Neural cell (in vitro differentiated cells): ENCODE results near the gene ATP2B2. TPM values are rescaled to one million over a fixed set of nuclear protein-coding genes. Genes with fewer than 3 reads are reported as not detected.

Source experiments
- H2AFZ ChIP-seq: fragments of 200-600, 300-800 bp; sonication (generic), shearing (Covaris generic); 2 replicates; pipeline ENCODE4 v1.6.0; 2014; ENCODE audit warnings: low read depth, mild to moderate bottlenecking, antibody characterized with exemption, low read length, moderate library complexity
- H3F3A ChIP-seq: fragments of 200-600 bp; shearing (Covaris generic); 2 replicates; pipeline ENCODE4 v1.6.1; 2016; ENCODE audit warnings: mild to moderate bottlenecking, moderate library complexity, mixed read lengths, antibody characterized with exemption, low read length; ENCODE audit not compliant: insufficient read depth, poor library complexity, severe bottlenecking
- H3K27ac ChIP-seq: fragments of 200-600, 300-800 bp; sonication (generic), shearing (Covaris generic); 2 replicates; pipeline ENCODE4 v1.5.1; 2014; ENCODE audit warnings: mild to moderate bottlenecking, low read length, moderate library complexity
- H3K27me3 ChIP-seq: fragments of 300-800, 200-600 bp; sonication (generic), shearing (Covaris generic); 2 replicates; pipeline ENCODE4 v1.6.0; 2014; ENCODE audit warnings: mild to moderate bottlenecking, low read depth, low read length, moderate library complexity; ENCODE audit not compliant: insufficient read depth
- H3K36me3 ChIP-seq: fragments of 300-800, 200-600 bp; sonication (generic), shearing (Covaris generic); 2 replicates; pipeline ENCODE4 v1.5.1; 2014; ENCODE audit warnings: mild to moderate bottlenecking, antibody characterized with exemption, low read length, moderate library complexity; ENCODE audit not compliant: insufficient read depth
- H3K4me2 ChIP-seq: fragments of 300-800, 200-600 bp; sonication (generic), shearing (Covaris generic); 2 replicates; pipeline ENCODE4 v1.6.0; 2014; ENCODE audit warnings: mild to moderate bottlenecking, low read length
- H3K4me3 ChIP-seq: fragments of 300-800, 200-600 bp; sonication (generic), shearing (Covaris generic); 2 replicates; pipeline ENCODE4 v1.5.1; 2014; ENCODE audit warnings: mild to moderate bottlenecking, low read length, moderate library complexity
- H3K79me2 ChIP-seq: fragments of 200-600 bp; shearing (Covaris generic); replicated peaks from 2 replicates; pipeline ENCODE4 v1.6.0; 2014; ENCODE audit warnings: mild to moderate bottlenecking, low read length, moderate library complexity; ENCODE audit not compliant: insufficient read depth
- H3K9ac ChIP-seq: fragments of 300-800, 200-600 bp; sonication (generic), shearing (Covaris generic); 2 replicates; pipeline ENCODE4 v1.6.1; 2016; ENCODE audit warnings: mild to moderate bottlenecking, low read length, mixed read lengths
- H3K9me2 ChIP-seq: fragments of 200-600 bp; shearing (Covaris generic); 2 replicates; pipeline ENCODE4 v1.6.1; 2016; ENCODE audit warnings: mild to moderate bottlenecking, low read length, mixed read lengths; ENCODE audit not compliant: insufficient read depth
- H3K9me3 ChIP-seq: fragments of 200-600, 300-800 bp; sonication (generic), shearing (Covaris generic); 2 replicates; pipeline ENCODE4 v1.6.1; 2016; ENCODE audit warnings: mild to moderate bottlenecking, mixed run types, low read length, moderate library complexity, mixed read lengths
- H4K20me1 ChIP-seq: fragments of 200-600 bp; shearing (Covaris generic); 2 replicates; pipeline ENCODE4 v1.6.1; 2016; ENCODE audit warnings: mild to moderate bottlenecking, mixed run types; ENCODE audit not compliant: insufficient read depth
- CTCF ChIP-seq: fragments of 450-650 bp; IDR thresholded peaks from 2 replicates; pipeline ENCODE4 v1.5.1; 2014; ENCODE audit warnings: antibody characterized with exemption, mild to moderate bottlenecking, moderate library complexity; ENCODE audit not compliant: poor library complexity, severe bottlenecking
- EP300 ChIP-seq: fragments of 450-650 bp; conservative IDR thresholded peaks from 2 replicates; pipeline ENCODE4 v1.6.1; 2014; ENCODE audit warnings: antibody characterized with exemption, mild to moderate bottlenecking, moderate library complexity; ENCODE audit not compliant: poor library complexity, severe bottlenecking
- EZH2 ChIP-seq: fragments of 200-600, 300-800 bp; shearing (Covaris generic), sonication (generic); IDR thresholded peaks from 2 replicates; pipeline ENCODE4 v1.6.1; 2014; ENCODE audit warnings: antibody characterized with exemption, low read length, borderline replicate concordance, mild to moderate bottlenecking; ENCODE audit not compliant: insufficient read depth, poor library complexity, severe bottlenecking
- MXI1 ChIP-seq: fragments of 450-650 bp; conservative IDR thresholded peaks from 2 replicates; pipeline ENCODE4 v1.6.1; 2014; ENCODE audit warnings: antibody characterized with exemption, mild to moderate bottlenecking; ENCODE audit not compliant: poor library complexity, severe bottlenecking
- POLR2AphosphoS5 ChIP-seq: IDR thresholded peaks from 2 replicates; pipeline ENCODE4 v1.6.1; 2012
- RAD21 ChIP-seq: fragments of 450-650 bp; conservative IDR thresholded peaks from 2 replicates; pipeline ENCODE4 v1.6.1; 2014; ENCODE audit warnings: antibody characterized with exemption, mild to moderate bottlenecking, moderate library complexity
- REST ChIP-seq: IDR thresholded peaks from 2 replicates; pipeline ENCODE4 v1.6.1; 2012; ENCODE audit warnings: borderline replicate concordance
- SMC3 ChIP-seq: fragments of 450-650 bp; conservative IDR thresholded peaks from 2 replicates; pipeline ENCODE4 v1.6.1; 2014; ENCODE audit warnings: antibody characterized with exemption, mild to moderate bottlenecking, moderate library complexity; ENCODE audit not compliant: poor library complexity
- TAF1 ChIP-seq: IDR thresholded peaks from 2 replicates; pipeline ENCODE4 v1.6.1; 2012; ENCODE audit warnings: low read depth
- polyA plus RNA-seq: library from polyadenylated mRNA; depleted of rRNA; stranded (reverse); fragments of >200 nt; gene quantifications from 2 replicates; pipeline ENCODE4 v1.2.3, GENCODE V29; 2014

ATP2B2 gene
- polyA plus RNA-seq, 1 donor from 2014 or later = 8.3 TPM

- Histone ChIP-seq H3K79me2 (no peaks in the 10 kb centered on the region), H3K27ac (no peak overlapping the region), H2AFZ (no peak overlapping the region), H3F3A (no peaks in the 10 kb centered on the region), H3K9me2 (no peaks in the 10 kb centered on the region), H3K9ac (no peak overlapping the region), H3K27me3 (no peaks in the 10 kb centered on the region), H4K20me1 (no peaks in the 10 kb centered on the region), H3K36me3 (no peaks in the 10 kb centered on the region), H3K4me2 (no peak overlapping the region), H3K4me3 (no peak overlapping the region), H3K9me3 (no peaks in the 10 kb centered on the region)
- TF ChIP-seq REST = no peak
- TF ChIP-seq CTCF = no peak
- TF ChIP-seq EZH2 = no peak
- TF ChIP-seq TAF1 = no peak
- no peak for TF ChIP-seq RAD21
- TF ChIP-seq SMC3 = no peak
- TF ChIP-seq EP300 = no peak
- TF ChIP-seq MXI1 = no peak
- TF ChIP-seq POLR2AphosphoS5 = no peak
These were observed 40.2 kb downstream of the ATP2B2 start for GRCh38 chr3:10465161-10465560.

DNA sequence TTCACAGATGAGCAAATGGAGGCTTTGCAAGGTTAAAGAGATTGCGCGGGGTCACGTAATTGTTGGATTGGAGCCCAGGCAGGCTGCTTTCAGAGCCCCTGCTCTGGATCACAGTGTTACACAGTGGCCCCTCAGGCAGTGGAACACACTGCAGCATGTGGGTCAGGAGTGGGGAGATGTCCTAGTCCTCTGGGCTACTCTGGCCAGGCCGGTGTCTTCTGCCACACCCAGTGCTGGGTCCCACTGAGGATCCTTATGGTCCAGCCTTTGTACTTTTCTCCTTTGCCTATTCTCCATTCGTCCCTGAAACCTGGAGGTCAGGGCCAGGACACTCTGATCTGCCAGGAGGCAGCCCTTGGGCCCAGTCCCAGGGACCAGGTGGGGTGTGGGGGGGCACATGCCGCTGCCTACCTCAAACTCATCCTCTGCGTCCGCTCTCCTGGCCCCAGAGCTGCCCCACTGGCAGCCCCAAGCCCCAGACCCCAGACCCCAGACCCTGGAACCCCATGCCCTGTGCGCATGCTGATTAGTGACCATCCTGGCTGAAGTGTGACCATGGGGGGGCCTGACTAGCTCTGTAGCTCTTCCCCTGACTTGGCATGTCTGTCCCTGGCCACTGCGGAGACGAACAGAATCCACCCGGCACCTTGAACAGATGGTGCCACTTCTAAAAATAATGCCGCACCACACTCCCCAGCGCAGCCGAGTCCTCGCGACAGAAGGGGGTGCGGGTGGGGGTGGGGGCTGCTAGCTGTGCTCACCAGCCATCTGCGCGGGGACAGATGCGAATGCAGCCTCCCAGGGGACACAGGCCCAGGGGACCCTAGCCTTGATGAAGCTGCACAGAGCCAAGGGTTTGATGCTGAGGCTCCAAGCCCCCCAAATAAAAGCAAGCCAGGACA lies 41.6 kb downstream of the ATP2B2 start:
- no peak overlapping the region for H3K27ac ChIP-seq
- H3F3A ChIP-seq = no peaks in the 10 kb centered on the region
- H3K36me3 ChIP-seq = no peaks in the 10 kb centered on the region
- no peaks in the 10 kb centered on the region for H3K27me3 ChIP-seq
- H2AFZ ChIP-seq = no peak overlapping the region
- H3K9me2 ChIP-seq = no peaks in the 10 kb centered on the region
- no peak overlapping the region for H3K9ac ChIP-seq
- H3K79me2 ChIP-seq = no peaks in the 10 kb centered on the region
- no peak for TF ChIP-seq POLR2AphosphoS5
- no peak for TF ChIP-seq CTCF
- H3K4me2 ChIP-seq = no peak overlapping the region
- no peak overlapping the region for H3K4me3 ChIP-seq
- no peaks in the 10 kb centered on the region for H3K9me3 ChIP-seq
- no peaks in the 10 kb centered on the region for H4K20me1 ChIP-seq
